HL-60 (cell line): ENCODE measurements around the gene RIN3.

Source experiments
- DNase-seq, 2 experiments: peaks; one replicate each; pipeline ENCODE4 v3.0.0-alpha.2; 2010 to 2020; ENCODE audit warnings: low read depth in 1 of 2, low spot score in 1 of 2
- H3K27ac ChIP-seq: fragments of 250-450 bp; sonication (Bioruptor Pico); replicated peaks from 2 replicates; pipeline ENCODE4 v1.5.1; 2020; ENCODE audit warnings: mild to moderate bottlenecking, moderate library complexity
- H3K27me3 ChIP-seq: fragments of 250-450 bp; sonication (Bioruptor Pico); 2 replicates; pipeline ENCODE4 v1.5.1; 2021; ENCODE audit warnings: mild to moderate bottlenecking, moderate library complexity; ENCODE audit not compliant: insufficient read depth, poor library complexity, severe bottlenecking
- H3K4me3 ChIP-seq: replicated peaks from 2 replicates; pipeline ENCODE4 v1.5.1; 2011; ENCODE audit warnings: mild to moderate bottlenecking, control low read depth, low read length; ENCODE audit not compliant: insufficient read depth
- GABPA ChIP-seq: IDR thresholded peaks from 2 replicates; pipeline ENCODE4 v1.6.1; 2012; ENCODE audit warnings: low read depth
- POLR2AphosphoS5 ChIP-seq: IDR thresholded peaks from 2 replicates; pipeline ENCODE4 v1.6.1; 2012; ENCODE audit warnings: low read depth
- SPI1 ChIP-seq: IDR thresholded peaks from 2 replicates; pipeline ENCODE4 v1.6.1; 2012; ENCODE audit warnings: low read depth, mild to moderate bottlenecking, borderline replicate concordance
- TF ChIP-seq, protein P1 (sequence below): IDR thresholded peaks from 2 replicates; pipeline ENCODE4 v1.6.1; 2012; ENCODE audit warnings: low read depth; ENCODE audit not compliant: insufficient replicate concordance
- TF ChIP-seq, protein P2 (sequence below): IDR thresholded peaks from one replicate; pipeline ENCODE4 v1.5.1; 2011; ENCODE audit warnings: low read length, control low read depth, inconsistent platforms; ENCODE audit not compliant: insufficient read depth

Gene RIN3

DNA sequence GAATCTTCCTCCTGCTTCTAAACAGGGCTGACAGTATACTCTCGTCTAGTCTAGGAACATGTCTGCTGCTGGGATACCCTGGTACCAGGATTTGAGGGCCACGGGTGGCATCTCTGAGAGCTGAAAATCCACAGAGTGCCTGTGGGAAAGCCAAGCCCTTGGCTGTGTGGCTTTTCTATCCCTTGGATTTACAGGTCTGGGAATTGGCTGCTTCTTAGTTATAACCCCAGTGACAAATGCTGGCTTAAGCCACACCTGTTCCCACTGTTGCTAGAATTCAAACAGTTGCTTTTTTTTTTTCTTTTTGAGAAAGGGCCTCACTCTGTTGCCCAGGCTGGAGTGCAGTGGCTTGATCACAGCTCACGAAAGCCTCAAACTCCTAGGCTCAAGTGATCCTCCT is 14.3 kb upstream of the RIN3 start:
- Histone ChIP-seq H3K27ac (no peak overlapping the region), H3K4me3 (no peak overlapping the region), H3K27me3 (no peaks in the 10 kb centered on the region)
- TF ChIP-seq, protein P1, sequence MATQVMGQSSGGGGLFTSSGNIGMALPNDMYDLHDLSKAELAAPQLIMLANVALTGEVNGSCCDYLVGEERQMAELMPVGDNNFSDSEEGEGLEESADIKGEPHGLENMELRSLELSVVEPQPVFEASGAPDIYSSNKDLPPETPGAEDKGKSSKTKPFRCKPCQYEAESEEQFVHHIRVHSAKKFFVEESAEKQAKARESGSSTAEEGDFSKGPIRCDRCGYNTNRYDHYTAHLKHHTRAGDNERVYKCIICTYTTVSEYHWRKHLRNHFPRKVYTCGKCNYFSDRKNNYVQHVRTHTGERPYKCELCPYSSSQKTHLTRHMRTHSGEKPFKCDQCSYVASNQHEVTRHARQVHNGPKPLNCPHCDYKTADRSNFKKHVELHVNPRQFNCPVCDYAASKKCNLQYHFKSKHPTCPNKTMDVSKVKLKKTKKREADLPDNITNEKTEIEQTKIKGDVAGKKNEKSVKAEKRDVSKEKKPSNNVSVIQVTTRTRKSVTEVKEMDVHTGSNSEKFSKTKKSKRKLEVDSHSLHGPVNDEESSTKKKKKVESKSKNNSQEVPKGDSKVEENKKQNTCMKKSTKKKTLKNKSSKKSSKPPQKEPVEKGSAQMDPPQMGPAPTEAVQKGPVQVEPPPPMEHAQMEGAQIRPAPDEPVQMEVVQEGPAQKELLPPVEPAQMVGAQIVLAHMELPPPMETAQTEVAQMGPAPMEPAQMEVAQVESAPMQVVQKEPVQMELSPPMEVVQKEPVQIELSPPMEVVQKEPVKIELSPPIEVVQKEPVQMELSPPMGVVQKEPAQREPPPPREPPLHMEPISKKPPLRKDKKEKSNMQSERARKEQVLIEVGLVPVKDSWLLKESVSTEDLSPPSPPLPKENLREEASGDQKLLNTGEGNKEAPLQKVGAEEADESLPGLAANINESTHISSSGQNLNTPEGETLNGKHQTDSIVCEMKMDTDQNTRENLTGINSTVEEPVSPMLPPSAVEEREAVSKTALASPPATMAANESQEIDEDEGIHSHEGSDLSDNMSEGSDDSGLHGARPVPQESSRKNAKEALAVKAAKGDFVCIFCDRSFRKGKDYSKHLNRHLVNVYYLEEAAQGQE = no peak
- TF ChIP-seq GABPA = no peak
- no peak for DNase-seq

DNA sequence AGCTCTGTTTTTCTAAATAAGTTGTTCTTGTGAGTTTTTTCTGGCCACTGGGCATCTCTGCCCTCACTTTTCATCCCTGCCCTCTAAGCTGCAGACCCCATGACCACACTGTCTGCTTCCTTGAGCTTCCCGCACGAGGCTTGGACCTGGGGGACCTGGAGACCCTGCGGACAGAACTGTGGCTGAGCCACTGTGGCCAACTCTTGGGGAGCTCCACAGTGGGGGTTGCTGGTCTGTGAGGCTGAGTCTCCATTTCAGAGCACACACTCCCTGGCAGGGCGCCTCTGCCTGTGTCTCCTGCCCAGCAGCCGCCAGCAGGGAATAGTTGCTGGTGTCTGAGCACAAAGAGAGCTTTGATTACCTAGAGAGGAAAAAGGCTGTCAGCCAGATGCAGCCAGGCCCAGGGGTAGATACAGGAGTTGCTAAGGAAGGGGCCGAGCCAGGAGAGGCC is 13.1 kb upstream of the RIN3 start:
- TF ChIP-seq SPI1 (no peak), GABPA (no peak), POLR2AphosphoS5 (no peak)
- TF ChIP-seq, protein P1 = no peak
- TF ChIP-seq, protein P2, sequence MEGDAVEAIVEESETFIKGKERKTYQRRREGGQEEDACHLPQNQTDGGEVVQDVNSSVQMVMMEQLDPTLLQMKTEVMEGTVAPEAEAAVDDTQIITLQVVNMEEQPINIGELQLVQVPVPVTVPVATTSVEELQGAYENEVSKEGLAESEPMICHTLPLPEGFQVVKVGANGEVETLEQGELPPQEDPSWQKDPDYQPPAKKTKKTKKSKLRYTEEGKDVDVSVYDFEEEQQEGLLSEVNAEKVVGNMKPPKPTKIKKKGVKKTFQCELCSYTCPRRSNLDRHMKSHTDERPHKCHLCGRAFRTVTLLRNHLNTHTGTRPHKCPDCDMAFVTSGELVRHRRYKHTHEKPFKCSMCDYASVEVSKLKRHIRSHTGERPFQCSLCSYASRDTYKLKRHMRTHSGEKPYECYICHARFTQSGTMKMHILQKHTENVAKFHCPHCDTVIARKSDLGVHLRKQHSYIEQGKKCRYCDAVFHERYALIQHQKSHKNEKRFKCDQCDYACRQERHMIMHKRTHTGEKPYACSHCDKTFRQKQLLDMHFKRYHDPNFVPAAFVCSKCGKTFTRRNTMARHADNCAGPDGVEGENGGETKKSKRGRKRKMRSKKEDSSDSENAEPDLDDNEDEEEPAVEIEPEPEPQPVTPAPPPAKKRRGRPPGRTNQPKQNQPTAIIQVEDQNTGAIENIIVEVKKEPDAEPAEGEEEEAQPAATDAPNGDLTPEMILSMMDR = no peak
- no peak for DNase-seq
- Histone ChIP-seq H3K27ac (no peak overlapping the region), H3K4me3 (no peak overlapping the region), H3K27me3 (no peaks in the 10 kb centered on the region)

DNA sequence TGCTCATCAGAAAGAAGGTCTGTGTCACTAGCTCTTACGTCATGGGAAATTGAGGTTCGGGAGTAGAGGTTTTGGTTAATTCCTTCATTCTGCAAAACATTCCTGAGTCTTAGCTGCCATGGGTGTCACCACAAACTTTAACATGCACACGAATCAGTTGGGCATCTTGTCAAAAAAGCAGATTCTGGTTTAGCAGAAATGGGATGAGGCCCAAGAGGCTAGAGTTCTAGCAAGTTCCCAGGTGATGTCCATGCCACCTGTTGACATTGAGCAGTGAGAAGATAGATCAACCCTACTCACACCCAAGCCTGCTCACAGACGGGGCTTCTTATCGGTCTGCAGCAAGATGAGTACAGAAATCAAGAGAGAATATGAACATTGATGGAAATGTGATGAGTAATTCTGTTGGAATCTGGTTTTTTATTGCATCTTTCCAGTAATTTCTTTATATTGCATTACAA is 11.7 kb upstream of the RIN3 start:
- TF ChIP-seq GABPA = no peak
- TF ChIP-seq, protein P2 = no peak
- TF ChIP-seq, protein P1 = no peak
- TF ChIP-seq SPI1 = no peak
- TF ChIP-seq POLR2AphosphoS5 = no peak
- Histone ChIP-seq H3K27me3 (no peaks in the 10 kb centered on the region), H3K4me3 (no peak overlapping the region), H3K27ac (no peak overlapping the region)
- no peak for DNase-seq
